ENCODE data around the gene PPP2R2C.

PPP2R2C gene

DNA sequence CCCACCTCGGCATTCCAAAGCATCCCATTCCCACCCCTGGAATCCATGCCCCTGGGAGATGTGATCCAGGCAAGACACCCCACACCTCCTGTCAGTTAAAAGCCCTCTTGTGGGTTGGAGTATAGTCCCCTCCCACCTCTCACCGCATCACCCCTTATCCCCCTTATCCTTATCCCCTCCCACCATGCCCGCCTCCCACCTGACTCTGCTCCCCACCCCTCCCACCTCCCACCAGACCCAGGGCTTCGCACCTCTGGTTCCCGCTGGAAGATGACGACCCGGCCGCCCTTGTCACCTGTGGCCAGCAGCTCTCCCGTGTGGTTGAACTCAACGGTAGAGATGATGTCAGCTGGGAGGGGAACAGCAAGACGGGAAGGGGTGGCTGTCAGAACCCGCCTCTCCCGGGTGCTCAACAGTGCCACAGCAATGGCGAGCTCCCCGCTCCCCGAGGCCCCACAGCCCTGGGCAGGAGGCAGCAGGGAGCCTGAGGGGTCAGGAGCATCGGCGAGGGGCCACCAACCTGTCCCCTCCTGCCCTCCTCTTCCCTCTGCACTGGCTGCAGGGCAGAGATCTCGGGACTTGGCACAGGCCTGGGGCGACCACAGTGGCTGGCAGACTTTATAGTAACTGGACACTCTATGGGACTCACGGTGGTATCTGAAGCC lies 91.5 kb downstream of the PPP2R2C start:
- DNase-seq (ENCODE audit: low read depth): no peak

- no peak for DNase-seq (ENCODE audit: low read depth)
These were observed 92.4 kb downstream of the PPP2R2C start for GRCh38 chr4:6379767-6380745.

DNA sequence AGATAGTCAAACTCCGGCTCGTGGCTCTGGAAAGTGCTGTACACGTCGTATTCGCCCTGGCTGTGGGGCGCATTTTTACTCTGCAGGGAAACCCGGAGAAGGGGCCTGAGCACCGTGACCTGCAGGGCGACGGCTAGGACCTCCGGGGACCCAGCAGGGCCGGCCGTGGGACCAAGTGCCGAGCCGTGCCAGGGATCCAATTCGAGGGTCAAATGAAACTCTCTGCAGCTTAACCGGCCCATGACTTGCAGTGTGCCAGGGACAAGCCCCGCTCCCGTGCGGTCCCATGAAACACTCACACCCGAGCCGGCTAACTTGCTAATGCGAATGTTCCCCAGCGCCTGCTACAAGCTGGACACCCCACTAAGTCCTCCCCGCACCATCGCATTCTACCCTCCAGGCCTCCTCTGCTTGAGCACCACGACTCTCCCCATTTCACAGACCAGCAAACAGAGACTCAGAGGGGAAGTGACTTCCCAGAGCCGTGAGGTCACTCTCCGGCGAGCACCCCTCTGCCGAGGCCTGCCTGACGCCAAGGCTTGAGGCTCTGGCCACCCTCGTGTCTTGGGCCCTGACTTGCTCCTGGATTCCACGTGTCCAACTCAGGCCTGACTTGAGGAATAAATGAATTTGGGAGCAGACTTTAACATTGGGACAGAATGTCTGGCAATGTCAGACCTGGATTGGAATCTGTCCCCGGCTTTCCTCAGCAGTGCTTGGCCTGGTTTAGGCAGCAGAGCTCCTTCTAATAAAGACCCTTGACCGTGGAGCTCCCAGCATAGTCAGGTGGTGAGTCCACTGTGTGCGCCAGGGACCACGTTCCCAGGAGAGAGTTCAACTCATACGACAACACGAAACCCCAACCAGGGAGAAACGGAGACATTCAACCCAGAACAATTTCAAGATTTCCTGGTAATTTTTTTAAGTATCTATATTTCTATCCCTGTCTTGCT lies 93.6 kb downstream of the PPP2R2C start:
- no peak for DNase-seq (ENCODE audit: low read depth)

DNA sequence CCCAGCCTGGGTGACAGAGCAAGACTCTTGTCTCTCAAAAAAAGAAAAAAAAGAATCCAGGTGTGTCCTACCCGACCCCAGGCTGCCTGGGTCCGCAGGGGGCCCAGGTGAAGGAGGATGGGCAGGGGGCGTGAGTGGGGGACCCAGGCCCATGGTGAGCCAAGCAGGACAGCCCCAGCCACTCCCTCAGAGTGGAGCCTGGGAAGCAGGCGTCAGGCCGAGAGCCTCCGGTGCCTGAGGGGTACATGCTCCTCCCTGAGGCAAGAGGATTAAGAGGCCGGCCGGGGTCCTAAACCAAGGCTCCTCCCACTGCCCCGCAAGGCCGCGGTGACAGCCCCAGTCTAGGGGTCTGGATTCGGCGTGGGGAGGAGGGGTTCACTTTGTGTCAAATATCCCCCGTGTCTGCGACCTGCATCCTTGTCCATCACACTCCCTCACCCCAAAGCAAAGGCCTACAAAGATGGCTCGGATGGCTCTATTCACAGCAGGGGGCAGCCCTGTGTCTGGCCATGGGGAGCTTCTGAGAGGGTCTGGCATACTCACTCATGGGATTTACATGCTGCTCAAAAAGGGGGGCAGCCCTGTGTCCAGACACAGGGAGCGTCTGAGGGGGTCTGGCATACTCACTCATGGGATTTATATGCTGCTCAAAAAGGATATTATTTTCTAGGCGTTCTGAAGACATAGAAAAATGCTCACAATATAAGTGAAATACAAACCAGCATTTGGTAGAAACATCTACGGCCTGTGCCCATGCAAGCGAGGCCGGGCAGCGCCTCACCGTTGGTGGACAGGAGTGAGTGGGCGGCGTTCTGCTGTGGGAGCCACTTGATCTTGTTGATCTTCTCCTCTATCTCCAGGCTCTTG lies 94.6 kb downstream of the PPP2R2C start:
- DNase-seq (ENCODE audit: low read depth): no peak

GRCh38 chr4:6375620-6376295 lies 96.7 kb downstream of the PPP2R2C start:
- no peak for DNase-seq (ENCODE audit: low read depth)

- DNase-seq (ENCODE audit: low read depth): no peak
These were observed 97.8 kb downstream of the PPP2R2C start for GRCh38 chr4:6374575-6374974.

- no peak for DNase-seq (ENCODE audit: low read depth)
These were observed 98.6 kb downstream of the PPP2R2C start for GRCh38 chr4:6373541-6374410.

DNA sequence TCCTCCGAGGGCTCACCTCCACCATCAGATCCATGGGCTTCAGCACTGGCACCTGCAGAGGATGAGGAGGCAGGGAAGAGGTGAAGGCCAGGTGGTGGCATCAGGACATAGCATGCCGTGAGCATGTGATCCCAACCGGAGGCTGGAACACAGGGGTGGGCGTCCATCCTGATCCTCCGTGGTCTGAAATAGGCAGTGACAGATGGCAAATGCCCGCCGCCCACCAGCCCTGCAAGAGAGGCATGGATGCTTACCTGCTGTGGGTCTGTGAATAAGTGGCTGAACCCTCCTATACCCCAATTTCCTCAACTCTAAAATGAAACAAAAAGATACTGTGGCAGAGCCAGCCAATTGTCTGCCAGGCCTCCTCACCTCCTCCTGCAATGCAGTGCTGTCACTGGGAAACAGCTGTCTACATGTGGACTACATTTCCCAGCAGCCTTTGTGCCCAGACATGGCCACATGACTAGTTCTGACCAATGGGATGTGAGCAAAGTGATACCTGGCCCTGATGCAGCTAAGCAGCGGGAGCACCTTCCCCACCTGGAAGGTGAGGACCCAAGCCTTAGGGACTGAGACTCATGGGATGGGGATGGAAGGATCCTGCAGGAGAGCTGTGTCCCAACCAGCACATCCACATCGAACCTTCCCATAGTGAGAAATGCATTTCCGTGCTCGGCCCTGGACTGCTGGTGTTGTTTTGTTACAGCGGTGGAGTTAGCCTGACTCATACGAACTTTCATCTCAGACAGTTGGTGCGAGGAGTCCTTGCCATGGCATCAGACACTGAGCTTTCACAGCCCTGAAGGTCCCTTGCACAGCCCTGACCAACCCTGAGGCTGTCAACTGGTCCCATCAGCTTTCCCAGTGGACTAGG lies 99.5 kb downstream of the PPP2R2C start:
- DNase-seq (ENCODE audit: low read depth): peak; percentile 48

DNA sequence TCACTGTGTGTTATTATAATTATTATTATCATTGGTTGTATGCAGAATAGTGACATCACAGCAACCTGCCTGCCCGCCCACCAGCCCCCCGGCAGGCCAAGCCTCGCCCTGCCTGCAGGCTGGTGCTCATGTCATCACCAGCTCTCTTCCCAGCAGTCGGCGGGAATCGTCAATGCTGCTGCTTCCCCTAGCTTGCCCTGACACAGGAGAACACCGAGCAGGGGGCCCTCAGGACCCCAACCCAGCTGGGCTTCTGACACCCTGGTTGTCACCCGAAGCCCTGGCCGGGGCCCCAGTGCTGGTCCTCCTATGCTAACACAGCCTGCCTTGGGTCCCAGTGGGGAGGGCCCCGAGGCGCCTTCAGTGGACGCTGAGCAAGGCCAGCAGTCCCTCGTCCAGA lies 100.6 kb downstream of the PPP2R2C start:
- no peak for DNase-seq (ENCODE audit: low read depth)

GRCh38 chr4:6371271-6371670 lies 101.1 kb downstream of the PPP2R2C start:
- no peak for DNase-seq (ENCODE audit: low read depth)

- no peak for DNase-seq (ENCODE audit: low read depth)
These were observed 102.3 kb downstream of the PPP2R2C start for GRCh38 chr4:6369924-6370645.

DNA sequence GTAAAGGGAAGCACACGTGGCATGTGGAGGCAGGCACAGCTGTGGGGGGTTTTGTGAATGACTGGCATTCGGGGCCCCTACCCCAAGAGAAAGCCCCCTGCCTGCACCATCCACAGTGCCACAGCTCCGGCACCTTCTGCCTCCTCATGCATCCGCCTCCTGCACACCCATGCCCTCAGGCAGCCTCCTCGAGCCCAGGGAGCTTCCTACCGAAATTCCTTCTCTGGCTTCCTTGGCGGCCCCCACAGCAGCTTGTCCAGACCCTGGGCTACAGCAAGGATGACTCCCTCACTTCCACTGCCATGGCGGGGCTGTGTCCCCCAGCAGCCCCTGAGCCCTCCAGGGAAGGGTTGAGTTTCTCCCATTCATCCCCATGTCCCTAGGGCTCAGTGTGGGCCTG lies 102.9 kb downstream of the PPP2R2C start:
- DNase-seq (ENCODE audit: low read depth): no peak

GRCh38 chr4:6369035-6369434 lies 103.4 kb downstream of the PPP2R2C start:
- DNase-seq (ENCODE audit: low read depth): no peak

DNA sequence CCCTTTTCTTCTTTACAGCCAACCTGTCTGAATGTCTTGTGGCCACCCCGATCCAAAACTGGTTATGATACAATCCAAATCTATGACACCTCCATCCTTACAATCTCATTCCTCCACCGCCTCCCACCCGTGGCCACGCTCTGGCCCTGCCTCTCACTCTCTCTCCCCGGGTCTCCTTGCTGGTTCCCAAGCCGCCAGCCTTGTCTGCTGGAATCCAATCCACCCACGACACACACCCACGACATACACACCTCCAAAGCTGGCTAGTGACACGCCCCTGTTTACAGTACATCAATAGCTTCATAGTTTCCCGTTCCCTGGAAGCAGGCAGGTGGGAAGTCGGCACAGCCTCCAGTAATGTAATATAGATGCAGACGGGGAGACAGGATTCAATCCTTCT lies 103.8 kb downstream of the PPP2R2C start:
- DNase-seq (ENCODE audit: low read depth): no peak

GRCh38 chr4:6368096-6368495 lies 104.3 kb downstream of the PPP2R2C start:
- no peak for DNase-seq (ENCODE audit: low read depth)

DNA sequence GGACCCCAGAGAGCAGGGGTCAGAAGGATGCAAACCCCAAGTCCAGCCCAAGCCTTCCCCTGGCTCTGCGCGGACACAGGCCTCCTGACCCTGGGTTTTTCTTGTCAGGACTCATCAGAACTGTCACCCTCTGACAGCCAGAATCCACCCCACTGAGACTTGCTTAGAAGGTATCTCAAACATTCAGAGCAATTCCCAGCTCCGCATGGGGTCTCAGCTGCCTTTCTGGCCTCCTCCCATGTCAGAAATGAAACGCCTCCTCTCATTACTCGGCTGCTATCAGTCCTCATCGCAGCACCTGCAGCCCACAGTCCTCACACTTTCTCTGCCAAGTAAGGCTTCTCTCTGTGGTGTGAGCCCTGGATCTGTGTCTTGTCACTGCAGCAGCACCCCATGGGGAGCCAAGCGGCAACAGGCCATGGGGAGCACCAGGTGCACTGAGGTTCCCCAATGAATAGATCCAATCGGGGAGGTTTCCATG lies 105.0 kb downstream of the PPP2R2C start:
- no peak for DNase-seq (ENCODE audit: low read depth)

- DNase-seq (ENCODE audit: low read depth): no peak
These were observed 105.8 kb downstream of the PPP2R2C start for GRCh38 chr4:6366581-6366980.

Data from ELR (cell line).